Liver (tissue), 9 donors: ENCODE data around the gene ATAD5. TPM values are rescaled to one million over a fixed set of nuclear protein-coding genes. Genes with fewer than 3 reads are reported as not detected.

Experiments used
- DNase-seq: peaks from one replicate; pipeline ENCODE4 v3.0.0-alpha.2; 2017; ENCODE audit warnings: low spot score
- H3K27ac ChIP-seq, 2 donors: one replicate each; pipeline ENCODE4 v1.7.0; 2013; ENCODE audit warnings: inconsistent platforms in 2 of 2, low read length in 2 of 2, control low read depth in 1 of 2, low read depth in 1 of 2, mild to moderate bottlenecking in 1 of 2
- H3K27me3 ChIP-seq, 4 donors: one replicate each; pipeline versions ENCODE4 v1.6.1 to v1.7.0; 2013; ENCODE audit warnings: low read length in 3 of 4, inconsistent platforms in 1 of 4, mild to moderate bottlenecking in 1 of 4, moderate library complexity in 1 of 4; ENCODE audit not compliant: control insufficient read depth in 4 of 4, insufficient read depth in 4 of 4
- H3K36me3 ChIP-seq, 4 donors: one replicate each; pipeline versions ENCODE4 v1.6.1 to v1.7.0; 2013; ENCODE audit warnings: low read length in 3 of 4, mild to moderate bottlenecking in 3 of 4, low read depth in 1 of 4, moderate library complexity in 1 of 4; ENCODE audit not compliant: control insufficient read depth in 4 of 4, insufficient read depth in 3 of 4
- H3K4me1 ChIP-seq, 4 donors: one replicate each; pipeline versions ENCODE4 v1.6.1 to v1.7.0; 2013; ENCODE audit warnings: low read length in 3 of 4, mild to moderate bottlenecking in 3 of 4, moderate library complexity in 1 of 4; ENCODE audit not compliant: control insufficient read depth in 4 of 4, insufficient read depth in 4 of 4
- H3K4me3 ChIP-seq, 3 donors: one replicate each; pipeline versions ENCODE4 v1.6.1 to v1.7.0; 2013; ENCODE audit warnings: low read length in 3 of 3, control low read depth in 1 of 3, low read depth in 1 of 3, mild to moderate bottlenecking in 1 of 3
- H3K9ac ChIP-seq, 2 donors: one replicate each; pipeline ENCODE4 v1.7.0; 2013; ENCODE audit warnings: low read length in 2 of 2, mild to moderate bottlenecking in 2 of 2, moderate library complexity in 2 of 2, control low read depth in 1 of 2, low read depth in 1 of 2
- H3K9me3 ChIP-seq, 4 donors: one replicate each; pipeline versions ENCODE4 v1.6.1 to v1.7.0; 2013; ENCODE audit warnings: low read length in 3 of 4; ENCODE audit not compliant: control insufficient read depth in 4 of 4
- EGR1 ChIP-seq, 2 donors: IDR thresholded peaks; 2 replicates each; pipeline ENCODE4 v1.6.1; 2016 to 2018; ENCODE audit warnings: antibody characterized with exemption in 2 of 2, low read depth in 2 of 2
- FOXA1 ChIP-seq: IDR thresholded peaks from 2 replicates; pipeline ENCODE4 v1.6.1; 2016; ENCODE audit warnings: antibody characterized with exemption
- GABPA ChIP-seq, 2 donors: IDR thresholded peaks in 1 of 2; conservative IDR thresholded peaks in 1 of 2; 2 replicates each; pipeline ENCODE4 v1.6.1; 2016; ENCODE audit warnings: antibody characterized with exemption in 2 of 2, mild to moderate bottlenecking in 1 of 2, moderate library complexity in 1 of 2
- JUND ChIP-seq, 2 donors: IDR thresholded peaks; 2 replicates each; pipeline ENCODE4 v1.6.1; 2016; ENCODE audit warnings: antibody characterized with exemption in 2 of 2
- NR2F2 ChIP-seq: IDR thresholded peaks from 2 replicates; pipeline ENCODE4 v1.6.1; 2016; ENCODE audit warnings: antibody characterized with exemption
- RAD21 ChIP-seq, 2 donors: IDR thresholded peaks; 2 replicates each; pipeline ENCODE4 v1.6.1; 2016; ENCODE audit warnings: antibody characterized with exemption in 2 of 2, mild to moderate bottlenecking in 2 of 2
- RXRA ChIP-seq, 2 donors: IDR thresholded peaks; 2 replicates each; pipeline ENCODE4 v1.6.1; 2017 to 2018; ENCODE audit warnings: antibody characterized with exemption in 2 of 2, mild to moderate bottlenecking in 1 of 2
- SP1 ChIP-seq: IDR thresholded peaks from 2 replicates; pipeline ENCODE4 v1.6.1; 2018; ENCODE audit warnings: antibody characterized with exemption, mild to moderate bottlenecking
- TAF1 ChIP-seq: conservative IDR thresholded peaks from 2 replicates; pipeline ENCODE4 v1.6.1; 2016; ENCODE audit warnings: antibody characterized with exemption, mild to moderate bottlenecking
- YY1 ChIP-seq: IDR thresholded peaks from 2 replicates; pipeline ENCODE4 v1.6.1; 2016; ENCODE audit warnings: antibody characterized with exemption, mild to moderate bottlenecking
- WGBS: extraction: QIAGEN DNeasy Blood & Tissue Kit; methylation state at CpG from one replicate; pipeline ENCODE4 v1.1.7; 2013; 5-methylcytosine and 5-hydroxymethylcytosine counted together
- polyA plus RNA-seq, 2 donors: library from polyadenylated mRNA; stranded (reverse) in 1 of 2; unstranded in 1 of 2; fragments of 200-250 nt in 1 of 2; fragments of >200 nt in 1 of 2; fragmentation: Nextera tagmentation in 1 of 2; extraction: Ambion mirVana in 1 of 2; gene quantifications; one replicate each; pipeline versions ENCODE4 v1.2.1 to v1.2.3, GENCODE V29; 2013 to 2015
- total RNA-seq, 2 donors: library from RNA; depleted of rRNA; stranded (reverse); fragments of >200 nt; gene quantifications; one replicate each; pipeline ENCODE4 v1.2.3, GENCODE V29; 2014
- TF ChIP-seq, protein P1 (sequence below): IDR thresholded peaks from 2 replicates; pipeline ENCODE4 v1.6.1; 2016; ENCODE audit warnings: antibody characterized with exemption
- TF ChIP-seq, protein P2 (sequence below): IDR thresholded peaks from 2 replicates; pipeline ENCODE4 v1.6.1; 2016; ENCODE audit warnings: antibody characterized with exemption
- TF ChIP-seq, protein P3 (sequence below): fragments of 150-350 bp; IDR thresholded peaks from 2 replicates; pipeline ENCODE4 v1.5.1; 2017; ENCODE audit warnings: improper control_type of control experiment, low read depth, low read length; ENCODE audit not compliant: missing input control
- TF ChIP-seq, protein P4 (sequence below): IDR thresholded peaks from 2 replicates; pipeline ENCODE4 v1.6.1; 2016; ENCODE audit warnings: antibody characterized with exemption
- TF ChIP-seq, protein P5 (sequence below): IDR thresholded peaks from 2 replicates; pipeline ENCODE4 v1.6.1; 2016; ENCODE audit warnings: antibody characterized with exemption, mild to moderate bottlenecking
- donor health status: healthy.
- donor health status: healthy.
- donor health status: healthy.
- donor health status: healthy.
- donor health status: healthy.

Gene ATAD5
- total and polyA plus RNA-seq, 4 donors: 0.15 to 10.6 (median 0.52) TPM

DNA sequence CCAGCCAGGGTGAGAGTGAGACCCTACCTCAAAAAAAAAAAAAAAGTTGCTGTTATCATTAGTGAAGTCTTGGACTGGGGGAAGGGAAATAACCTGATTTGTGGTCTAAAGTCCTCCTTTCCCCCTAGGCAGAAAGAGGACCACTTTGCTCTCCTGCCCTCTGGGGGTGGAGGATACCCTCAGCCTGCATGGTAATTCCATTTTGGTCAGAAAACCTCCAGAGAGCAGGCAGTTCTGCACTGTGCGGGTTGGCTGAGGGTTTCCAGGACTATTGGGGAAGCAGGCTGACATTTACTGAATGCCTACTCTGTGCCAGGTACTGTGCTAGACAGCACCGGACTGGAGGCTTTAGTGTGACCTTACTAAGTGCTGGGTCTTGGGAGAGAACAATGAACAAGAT, 92.6 kb downstream of the ATAD5 start (continued):
- no peak for TF ChIP-seq EGR1 (IDR thresholded peaks at IDR 0.05; ENCODE audit: low read depth in 2 of 2)
- no peak for TF ChIP-seq RXRA (IDR thresholded peaks at IDR 0.05)
- no peak for TF ChIP-seq YY1
- TF ChIP-seq, protein P1, sequence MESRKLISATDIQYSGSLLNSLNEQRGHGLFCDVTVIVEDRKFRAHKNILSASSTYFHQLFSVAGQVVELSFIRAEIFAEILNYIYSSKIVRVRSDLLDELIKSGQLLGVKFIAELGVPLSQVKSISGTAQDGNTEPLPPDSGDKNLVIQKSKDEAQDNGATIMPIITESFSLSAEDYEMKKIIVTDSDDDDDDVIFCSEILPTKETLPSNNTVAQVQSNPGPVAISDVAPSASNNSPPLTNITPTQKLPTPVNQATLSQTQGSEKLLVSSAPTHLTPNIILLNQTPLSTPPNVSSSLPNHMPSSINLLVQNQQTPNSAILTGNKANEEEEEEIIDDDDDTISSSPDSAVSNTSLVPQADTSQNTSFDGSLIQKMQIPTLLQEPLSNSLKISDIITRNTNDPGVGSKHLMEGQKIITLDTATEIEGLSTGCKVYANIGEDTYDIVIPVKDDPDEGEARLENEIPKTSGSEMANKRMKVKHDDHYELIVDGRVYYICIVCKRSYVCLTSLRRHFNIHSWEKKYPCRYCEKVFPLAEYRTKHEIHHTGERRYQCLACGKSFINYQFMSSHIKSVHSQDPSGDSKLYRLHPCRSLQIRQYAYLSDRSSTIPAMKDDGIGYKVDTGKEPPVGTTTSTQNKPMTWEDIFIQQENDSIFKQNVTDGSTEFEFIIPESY: no peak
- no peak for TF ChIP-seq GABPA (IDR thresholded peaks at IDR 0.05 in 1 of 2, conservative IDR thresholded peaks at IDR 0.05 in 1 of 2)
- TF ChIP-seq SP1: no peak
- no peak for TF ChIP-seq TAF1

DNA sequence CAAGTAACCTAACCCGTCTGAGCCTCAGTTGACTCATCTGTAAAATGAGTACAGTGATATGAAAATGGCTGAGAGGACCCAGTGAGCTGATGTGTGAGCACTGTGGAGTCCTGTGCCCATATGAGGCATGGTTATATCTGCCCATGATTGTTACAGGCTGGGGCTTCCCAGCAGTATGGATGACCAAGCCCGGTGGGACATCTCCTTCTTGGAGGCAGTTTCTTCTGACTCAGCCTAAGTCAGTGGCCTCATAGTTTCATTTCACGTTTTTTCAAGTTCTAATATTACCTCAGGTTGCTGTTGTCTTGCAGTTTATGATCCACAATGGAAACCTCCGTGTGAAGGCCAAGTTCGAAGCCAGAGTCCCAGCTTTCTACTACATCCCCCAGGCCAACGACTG, 94.8 kb downstream of the ATAD5 start:
- no peak overlapping the region for H3K9ac ChIP-seq
- H3K9me3 ChIP-seq: no peaks in the 10 kb centered on the region
- no peaks in the 10 kb centered on the region for H3K27me3 ChIP-seq
- 85% methylated on average over 6 of the region's 6 CpGs for WGBS
- peaks cover 0 to 2% (median 0%) of the 10 kb centered on the region in 4 donors for H3K36me3 ChIP-seq
- no peak for DNase-seq
- no peak for TF ChIP-seq NR2F2
- TF ChIP-seq FOXA1: no peak
- TF ChIP-seq, protein P2, sequence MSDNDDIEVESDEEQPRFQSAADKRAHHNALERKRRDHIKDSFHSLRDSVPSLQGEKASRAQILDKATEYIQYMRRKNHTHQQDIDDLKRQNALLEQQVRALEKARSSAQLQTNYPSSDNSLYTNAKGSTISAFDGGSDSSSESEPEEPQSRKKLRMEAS: no peak
- TF ChIP-seq GABPA (IDR thresholded peaks at IDR 0.05 in 1 of 2, conservative IDR thresholded peaks at IDR 0.05 in 1 of 2): no peak
- TF ChIP-seq, protein P3, sequence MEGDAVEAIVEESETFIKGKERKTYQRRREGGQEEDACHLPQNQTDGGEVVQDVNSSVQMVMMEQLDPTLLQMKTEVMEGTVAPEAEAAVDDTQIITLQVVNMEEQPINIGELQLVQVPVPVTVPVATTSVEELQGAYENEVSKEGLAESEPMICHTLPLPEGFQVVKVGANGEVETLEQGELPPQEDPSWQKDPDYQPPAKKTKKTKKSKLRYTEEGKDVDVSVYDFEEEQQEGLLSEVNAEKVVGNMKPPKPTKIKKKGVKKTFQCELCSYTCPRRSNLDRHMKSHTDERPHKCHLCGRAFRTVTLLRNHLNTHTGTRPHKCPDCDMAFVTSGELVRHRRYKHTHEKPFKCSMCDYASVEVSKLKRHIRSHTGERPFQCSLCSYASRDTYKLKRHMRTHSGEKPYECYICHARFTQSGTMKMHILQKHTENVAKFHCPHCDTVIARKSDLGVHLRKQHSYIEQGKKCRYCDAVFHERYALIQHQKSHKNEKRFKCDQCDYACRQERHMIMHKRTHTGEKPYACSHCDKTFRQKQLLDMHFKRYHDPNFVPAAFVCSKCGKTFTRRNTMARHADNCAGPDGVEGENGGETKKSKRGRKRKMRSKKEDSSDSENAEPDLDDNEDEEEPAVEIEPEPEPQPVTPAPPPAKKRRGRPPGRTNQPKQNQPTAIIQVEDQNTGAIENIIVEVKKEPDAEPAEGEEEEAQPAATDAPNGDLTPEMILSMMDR: no peak
- no peak for TF ChIP-seq EGR1 (IDR thresholded peaks at IDR 0.05; ENCODE audit: low read depth in 2 of 2)
- TF ChIP-seq, protein P4, sequence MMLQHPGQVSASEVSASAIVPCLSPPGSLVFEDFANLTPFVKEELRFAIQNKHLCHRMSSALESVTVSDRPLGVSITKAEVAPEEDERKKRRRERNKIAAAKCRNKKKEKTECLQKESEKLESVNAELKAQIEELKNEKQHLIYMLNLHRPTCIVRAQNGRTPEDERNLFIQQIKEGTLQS: no peak
- no peak for TF ChIP-seq JUND (IDR thresholded peaks at IDR 0.05)
- no peak for TF ChIP-seq RAD21 (IDR thresholded peaks at IDR 0.05)
- TF ChIP-seq, protein P5, sequence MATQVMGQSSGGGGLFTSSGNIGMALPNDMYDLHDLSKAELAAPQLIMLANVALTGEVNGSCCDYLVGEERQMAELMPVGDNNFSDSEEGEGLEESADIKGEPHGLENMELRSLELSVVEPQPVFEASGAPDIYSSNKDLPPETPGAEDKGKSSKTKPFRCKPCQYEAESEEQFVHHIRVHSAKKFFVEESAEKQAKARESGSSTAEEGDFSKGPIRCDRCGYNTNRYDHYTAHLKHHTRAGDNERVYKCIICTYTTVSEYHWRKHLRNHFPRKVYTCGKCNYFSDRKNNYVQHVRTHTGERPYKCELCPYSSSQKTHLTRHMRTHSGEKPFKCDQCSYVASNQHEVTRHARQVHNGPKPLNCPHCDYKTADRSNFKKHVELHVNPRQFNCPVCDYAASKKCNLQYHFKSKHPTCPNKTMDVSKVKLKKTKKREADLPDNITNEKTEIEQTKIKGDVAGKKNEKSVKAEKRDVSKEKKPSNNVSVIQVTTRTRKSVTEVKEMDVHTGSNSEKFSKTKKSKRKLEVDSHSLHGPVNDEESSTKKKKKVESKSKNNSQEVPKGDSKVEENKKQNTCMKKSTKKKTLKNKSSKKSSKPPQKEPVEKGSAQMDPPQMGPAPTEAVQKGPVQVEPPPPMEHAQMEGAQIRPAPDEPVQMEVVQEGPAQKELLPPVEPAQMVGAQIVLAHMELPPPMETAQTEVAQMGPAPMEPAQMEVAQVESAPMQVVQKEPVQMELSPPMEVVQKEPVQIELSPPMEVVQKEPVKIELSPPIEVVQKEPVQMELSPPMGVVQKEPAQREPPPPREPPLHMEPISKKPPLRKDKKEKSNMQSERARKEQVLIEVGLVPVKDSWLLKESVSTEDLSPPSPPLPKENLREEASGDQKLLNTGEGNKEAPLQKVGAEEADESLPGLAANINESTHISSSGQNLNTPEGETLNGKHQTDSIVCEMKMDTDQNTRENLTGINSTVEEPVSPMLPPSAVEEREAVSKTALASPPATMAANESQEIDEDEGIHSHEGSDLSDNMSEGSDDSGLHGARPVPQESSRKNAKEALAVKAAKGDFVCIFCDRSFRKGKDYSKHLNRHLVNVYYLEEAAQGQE: no peak
- TF ChIP-seq YY1: no peak
- H3K4me3 ChIP-seq: no peak overlapping the region
- peaks cover 4 to 14% (median 6%) of the 10 kb centered on the region in 4 donors for H3K4me1 ChIP-seq
- no peak overlapping the region for H3K27ac ChIP-seq
